Activated T-cell treated with anti-CD3 and anti-CD28 coated beads, Interleukin-2, amount 50 U/mL, for 1 hour (primary cell): ENCODE results near the gene SCO2.

Source experiments
- DNase-seq: peaks from one replicate; pipeline ENCODE4 v3.0.0-alpha.2; 2020

Gene SCO2

DNA sequence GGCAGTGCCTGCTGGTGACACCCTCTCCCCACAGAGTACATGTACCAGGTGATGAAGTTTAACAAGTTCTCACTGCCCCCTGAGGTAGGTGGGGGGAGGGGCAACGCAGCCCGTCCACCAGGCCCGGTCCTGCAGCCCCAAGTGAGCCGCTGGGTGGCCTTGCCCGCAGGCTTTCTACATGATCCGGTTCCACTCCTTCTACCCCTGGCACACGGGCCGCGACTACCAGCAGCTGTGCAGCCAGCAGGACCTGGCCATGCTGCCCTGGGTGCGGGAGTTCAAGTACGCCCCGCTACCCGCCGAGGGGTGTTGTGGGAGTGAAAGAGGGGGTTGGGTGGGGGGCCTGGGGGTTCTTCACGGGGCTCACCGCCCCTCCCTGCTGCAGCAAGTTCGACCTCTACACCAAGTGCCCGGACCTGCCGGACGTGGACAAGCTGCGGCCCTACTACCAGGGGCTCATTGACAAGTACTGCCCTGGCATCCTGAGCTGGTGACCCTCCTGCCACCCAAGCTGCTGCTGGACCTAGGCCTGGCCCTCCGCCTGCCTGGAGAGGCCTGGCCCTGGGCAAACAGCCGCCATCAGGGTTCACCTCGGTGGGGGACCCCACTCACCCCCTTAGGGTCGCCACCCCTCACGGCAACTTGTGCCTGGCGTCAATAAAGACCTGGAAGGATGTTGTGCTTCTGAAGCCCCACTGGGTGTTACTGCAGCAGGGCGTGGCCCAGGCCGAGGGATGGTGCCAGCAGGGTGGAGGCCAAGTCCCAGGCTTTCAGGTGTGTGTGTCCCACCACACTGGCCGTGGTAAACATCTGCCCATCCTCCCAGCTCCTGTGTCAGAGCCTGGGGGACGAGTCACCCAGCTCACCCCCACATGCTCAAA lies 35.8 kb downstream of the SCO2 start:
- DNase-seq, result no peak

DNA sequence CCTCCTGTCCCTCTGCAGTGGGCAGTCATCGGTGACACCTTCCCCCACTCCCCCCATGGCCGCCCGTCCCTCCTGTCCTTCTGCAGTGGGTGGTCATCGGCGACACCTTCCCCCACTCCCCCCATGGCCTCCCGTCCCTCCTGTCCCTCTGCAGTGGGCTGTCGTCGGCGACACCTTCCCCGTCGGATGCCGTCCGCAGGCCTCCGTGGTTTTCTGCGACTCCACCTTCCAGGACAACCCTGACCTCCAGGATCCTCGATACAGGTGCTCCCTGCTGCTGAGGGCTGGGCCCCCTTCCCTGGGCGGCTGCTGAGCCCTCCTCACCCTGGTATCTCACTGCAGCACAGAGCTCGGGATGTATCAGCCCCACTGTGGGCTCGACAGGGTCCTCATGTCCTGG lies 36.5 kb downstream of the SCO2 start:
- DNase-seq, result no peak

- DNase-seq, result no peak
Observed at GRCh38 chr22:50488006-50488677, 37.3 kb downstream of the SCO2 start.

DNA sequence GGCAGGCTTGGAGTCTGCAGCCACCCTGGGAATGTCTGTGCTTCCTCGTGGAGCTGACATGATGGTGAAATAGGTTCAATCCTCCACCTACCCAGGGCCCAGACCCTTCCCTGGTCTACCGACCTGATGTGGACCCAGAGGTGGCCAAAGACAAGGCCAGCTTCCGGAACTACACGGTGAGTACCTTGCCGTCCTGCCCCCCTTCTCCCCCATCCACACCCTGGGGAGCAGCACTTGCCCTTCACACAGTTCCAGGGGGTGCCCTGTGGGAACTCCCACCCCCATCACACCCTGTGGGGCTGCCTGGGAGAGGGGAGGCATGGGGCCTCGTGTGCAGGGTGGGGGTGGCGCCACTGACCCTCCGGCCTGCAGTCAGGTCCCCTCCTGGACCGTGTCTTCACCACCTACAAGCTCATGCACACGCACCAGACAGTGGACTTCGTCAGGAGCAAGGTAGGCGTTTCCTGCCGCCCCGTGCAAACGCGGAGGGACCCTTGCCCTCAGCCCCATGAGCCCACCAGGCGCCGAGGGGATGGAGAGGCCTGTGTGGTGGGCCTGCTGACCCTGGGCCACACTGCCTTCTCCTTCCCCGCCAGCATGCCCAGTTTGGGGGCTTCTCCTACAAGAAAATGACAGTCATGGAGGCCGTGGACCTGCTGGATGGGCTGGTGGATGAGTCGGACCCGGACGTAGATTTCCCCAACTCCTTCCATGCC lies 38.0 kb downstream of the SCO2 start:
- DNase-seq, result no peak

DNA sequence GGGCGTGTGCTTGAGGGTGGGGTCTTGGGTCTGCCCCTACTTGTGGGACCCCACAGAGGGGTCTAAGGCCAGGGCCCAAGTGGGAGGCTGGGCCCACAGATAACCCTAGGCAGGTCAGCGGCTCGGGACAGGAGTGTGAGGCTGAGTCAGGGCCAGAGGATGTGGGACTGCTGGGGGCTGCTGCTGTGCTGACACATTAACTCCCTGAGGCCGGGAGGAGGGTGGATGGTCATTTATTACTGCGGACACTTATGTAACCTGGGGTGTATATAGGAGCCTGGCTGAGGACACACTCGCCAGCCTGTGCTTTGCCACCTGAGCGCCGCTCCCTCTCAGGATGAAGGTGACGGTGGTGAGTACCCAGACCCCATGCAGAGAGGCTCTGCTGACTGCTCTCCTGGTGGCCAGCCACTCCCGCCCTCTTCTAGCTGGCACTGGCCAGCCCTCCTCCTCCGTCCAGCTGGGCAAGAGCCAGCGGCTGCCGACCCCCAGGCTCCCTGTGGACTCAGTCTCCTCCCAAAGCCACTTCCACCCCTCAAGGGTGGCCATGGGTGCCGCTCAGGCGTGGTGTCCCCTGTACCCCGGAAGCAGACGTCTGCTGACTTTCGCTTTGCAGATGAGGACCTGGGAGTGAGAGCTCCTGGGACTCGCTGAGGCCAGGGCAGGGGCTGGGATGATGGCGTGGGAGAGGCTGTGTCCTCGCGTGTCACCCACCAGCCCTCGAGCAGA lies 38.7 kb downstream of the SCO2 start, which contains the start of gene MIOX:
MIOX (plus strand) TSS at position 299 of the 729 bp plus-strand sequence; CDS start at position 338, 39 bp downstream.
- no peak for DNase-seq

DNA sequence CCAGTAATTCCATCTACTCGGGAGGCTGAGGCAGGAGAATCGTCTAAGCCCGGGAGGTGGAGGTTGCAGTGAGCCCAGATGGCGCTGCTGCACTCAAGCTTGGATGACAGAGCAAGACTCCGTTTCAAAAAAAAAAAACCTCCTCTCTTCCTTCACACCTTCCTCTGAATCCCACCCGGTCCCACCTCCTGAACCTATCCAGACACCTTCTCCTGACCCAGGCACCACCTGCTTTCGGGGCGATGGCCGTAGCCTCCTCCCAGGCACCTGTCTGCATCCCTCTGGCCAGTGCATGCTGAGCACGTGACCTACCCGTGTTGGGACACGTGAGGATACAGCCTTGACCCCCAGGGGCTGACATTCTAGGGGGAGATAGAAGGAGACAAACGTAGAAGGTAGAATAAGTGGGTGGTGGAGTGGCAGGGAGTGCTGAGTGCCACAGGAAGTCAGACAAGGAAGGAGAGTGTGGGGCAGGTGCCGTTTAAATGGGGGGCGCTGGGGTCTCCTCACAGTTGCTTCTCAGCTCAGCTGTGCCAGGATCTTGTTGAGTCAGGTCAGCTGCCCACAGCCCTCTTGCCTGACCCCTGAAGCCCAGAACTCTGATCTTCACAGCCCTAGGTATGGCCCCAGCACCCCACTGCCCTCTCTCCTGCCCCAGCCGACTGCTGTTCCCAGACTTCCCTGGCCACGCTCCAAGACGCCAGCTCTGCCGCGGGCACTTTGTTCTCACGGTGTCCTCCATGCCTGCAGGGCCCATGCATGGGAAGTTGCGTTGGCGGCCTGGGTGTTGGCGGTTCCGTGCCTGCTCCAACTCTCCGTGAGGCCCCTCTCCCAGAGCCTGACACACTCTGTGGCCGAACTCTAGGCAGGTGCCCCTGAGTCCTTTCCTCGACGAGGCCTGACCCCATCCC lies 39.9 kb downstream of the SCO2 start:
- DNase-seq, result no peak

- DNase-seq, result no peak
Observed at GRCh38 chr22:50483977-50484853, 41.2 kb downstream of the SCO2 start.

GRCh38 chr22:50483556-50483955 lies 41.8 kb downstream of the SCO2 start:
- no peak for DNase-seq

GRCh38 chr22:50483106-50483505 lies 42.3 kb downstream of the SCO2 start:
- DNase-seq, result no peak

DNA sequence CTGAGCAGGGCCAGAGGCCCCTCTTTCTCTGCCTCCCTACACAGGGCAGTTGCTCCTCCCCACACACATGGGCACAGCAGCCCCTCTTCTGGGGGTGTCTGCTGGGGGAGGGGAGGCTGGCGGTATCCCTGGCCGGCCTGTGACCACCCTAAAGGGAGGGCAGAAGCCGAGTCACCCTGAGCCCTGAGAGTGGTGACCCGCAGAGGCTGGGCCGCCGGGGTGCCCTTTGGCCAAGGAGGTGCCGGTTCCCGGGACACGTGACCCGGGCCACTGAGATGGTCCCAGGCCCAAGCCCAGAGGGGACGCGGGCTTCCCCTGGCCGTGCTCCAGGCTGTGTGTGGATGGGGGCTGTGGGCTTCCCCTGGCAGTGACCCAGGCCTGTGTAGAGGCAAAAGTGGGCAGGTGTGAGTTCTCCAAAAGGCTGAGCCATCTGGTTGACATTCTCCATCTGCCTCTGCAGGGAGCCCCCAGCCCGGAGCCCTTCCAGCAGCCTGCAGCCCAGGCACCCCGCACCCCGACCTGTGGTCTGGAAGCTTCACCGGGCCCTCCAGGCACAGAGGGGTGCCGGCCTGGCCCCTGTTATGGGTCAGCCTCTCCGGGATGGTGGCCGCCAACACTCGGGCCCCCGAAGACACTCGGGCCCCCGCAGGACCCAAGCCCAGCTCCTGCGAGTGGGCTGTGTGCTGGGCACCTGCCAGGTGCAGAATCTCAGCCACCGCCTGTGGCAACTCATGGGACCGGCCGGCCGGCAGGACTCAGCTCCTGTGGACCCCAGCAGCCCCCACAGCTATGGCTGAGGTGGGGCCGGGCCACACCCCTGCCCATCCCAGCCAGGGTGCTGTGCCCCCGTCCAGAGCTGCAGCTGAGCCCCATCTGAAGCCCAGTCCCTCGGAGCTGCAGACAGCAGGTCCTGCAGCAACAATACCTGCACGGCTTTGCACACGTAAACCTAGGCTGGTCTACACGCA lies 43.0 kb downstream of the SCO2 start:
- DNase-seq, result no peak

DNA sequence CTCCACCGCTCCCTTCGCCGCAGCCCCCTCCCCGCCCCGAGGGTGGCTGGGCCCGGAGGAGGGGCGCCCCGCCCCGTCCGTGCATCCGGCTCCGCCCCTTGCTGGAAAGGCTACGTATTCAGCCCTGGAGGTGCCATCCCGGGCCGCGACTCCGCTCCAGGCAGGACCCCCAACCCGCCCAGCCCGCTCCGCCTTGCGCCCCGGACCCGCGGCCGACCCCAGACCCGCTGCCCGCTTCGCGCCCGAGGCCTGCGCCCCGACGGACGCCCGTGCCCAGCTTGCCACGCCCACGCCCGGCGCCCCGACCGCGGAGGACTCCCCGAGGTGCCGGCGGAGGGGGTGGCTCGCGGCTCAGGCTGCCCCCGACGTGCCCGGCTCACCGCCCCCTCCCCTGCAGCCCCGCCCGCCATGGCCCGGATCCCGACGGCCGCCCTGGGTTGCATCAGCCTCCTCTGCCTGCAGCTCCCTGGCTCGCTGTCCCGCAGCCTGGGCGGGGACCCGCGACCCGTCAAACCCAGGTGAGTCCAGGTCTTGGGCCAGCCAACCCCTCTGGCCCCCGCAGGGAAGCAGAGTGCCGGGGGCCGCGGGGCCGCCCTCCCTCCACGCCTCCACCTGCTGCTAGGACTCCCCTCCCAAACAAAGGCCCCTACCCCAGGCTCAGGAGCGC lies 43.8 kb downstream of the SCO2 start, which contains the start of gene ADM2:
ADM2 (plus strand) TSS at position 104 of the 667 bp plus-strand sequence; CDS start at position 409, 305 bp downstream.
- peak; percentile 75 for DNase-seq

DNA sequence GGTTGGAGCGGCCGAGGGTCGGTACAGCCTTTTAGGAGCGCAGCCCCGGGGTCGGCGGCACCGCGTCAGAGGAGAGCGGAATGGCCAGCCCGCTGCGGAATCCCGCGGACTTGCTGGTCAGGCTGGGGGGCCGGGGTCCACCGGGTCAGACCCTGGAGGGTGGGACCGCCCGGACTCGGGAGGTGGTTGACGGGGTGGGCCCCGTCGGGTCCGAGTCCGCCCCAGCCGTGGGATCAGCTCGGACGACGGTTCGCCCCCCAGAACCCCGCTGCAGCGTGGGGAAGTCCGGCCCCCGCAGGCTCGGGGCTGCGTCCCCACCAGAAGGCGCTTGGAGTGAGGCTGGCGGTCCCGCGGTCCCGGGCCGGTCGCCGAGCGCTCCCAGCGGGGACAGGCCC lies 44.4 kb downstream of the SCO2 start:
- no peak for DNase-seq

- no peak for DNase-seq
Observed at GRCh38 chr22:50479721-50480120, 45.7 kb downstream of the SCO2 start.

DNA sequence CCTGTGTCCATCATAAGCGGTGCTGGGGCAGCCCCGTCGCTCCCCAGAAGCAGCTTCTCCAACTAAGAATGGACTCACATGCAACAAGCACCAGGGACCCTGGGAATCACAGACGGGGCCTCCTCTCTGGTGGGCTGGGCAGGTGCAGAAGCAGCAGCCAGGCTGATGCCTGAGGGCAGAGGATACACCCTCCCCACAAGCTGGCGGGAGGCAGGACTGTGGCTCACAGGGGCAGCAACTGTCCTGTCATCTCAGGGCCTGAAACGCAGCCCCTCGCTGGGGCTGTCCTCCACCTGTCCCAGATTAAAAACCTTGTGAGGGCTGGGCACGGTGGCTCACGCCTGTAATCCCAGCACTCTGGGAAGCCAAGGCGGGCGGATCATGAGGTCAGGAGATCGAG lies 47.5 kb downstream of the SCO2 start:
- DNase-seq, result no peak

DNA sequence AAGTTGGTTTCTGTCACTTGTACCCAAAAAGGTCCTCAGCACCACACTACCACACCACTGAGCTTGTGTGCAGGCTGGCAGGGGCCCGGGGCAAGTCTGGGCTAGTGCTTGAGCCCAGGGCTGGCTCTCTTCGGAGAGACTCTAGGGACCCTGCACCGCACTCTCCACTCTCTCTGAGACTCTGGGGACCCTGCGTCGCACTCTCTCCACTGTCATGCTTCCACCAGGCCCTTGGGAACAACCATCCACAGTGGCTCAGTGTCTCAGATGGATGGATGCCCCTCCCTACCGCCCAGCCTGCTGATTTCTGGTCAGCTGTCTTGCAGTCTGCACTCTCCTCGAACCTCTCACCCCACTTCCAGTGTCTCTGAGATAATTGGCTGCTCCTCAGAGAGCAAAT lies 48.5 kb downstream of the SCO2 start:
- no peak for DNase-seq

DNA sequence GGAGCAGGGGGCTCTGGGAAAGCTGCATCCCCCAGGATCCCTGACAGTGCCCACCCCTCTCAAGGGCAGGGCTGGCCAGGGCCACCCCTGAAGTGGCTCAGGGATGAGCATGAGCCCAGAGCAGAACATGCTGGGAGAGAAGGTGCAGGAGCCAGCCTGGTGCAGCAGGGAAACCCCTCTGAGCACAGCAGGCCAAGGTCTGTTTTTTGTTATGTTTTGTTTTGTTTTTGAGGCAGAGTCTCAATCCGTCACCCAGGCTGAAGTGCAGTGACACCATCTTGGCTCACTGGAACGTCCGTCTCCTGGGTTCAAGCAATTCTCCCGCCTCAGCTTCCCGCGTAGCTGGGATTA lies 49.8 kb downstream of the SCO2 start:
- DNase-seq, result no peak

DNA sequence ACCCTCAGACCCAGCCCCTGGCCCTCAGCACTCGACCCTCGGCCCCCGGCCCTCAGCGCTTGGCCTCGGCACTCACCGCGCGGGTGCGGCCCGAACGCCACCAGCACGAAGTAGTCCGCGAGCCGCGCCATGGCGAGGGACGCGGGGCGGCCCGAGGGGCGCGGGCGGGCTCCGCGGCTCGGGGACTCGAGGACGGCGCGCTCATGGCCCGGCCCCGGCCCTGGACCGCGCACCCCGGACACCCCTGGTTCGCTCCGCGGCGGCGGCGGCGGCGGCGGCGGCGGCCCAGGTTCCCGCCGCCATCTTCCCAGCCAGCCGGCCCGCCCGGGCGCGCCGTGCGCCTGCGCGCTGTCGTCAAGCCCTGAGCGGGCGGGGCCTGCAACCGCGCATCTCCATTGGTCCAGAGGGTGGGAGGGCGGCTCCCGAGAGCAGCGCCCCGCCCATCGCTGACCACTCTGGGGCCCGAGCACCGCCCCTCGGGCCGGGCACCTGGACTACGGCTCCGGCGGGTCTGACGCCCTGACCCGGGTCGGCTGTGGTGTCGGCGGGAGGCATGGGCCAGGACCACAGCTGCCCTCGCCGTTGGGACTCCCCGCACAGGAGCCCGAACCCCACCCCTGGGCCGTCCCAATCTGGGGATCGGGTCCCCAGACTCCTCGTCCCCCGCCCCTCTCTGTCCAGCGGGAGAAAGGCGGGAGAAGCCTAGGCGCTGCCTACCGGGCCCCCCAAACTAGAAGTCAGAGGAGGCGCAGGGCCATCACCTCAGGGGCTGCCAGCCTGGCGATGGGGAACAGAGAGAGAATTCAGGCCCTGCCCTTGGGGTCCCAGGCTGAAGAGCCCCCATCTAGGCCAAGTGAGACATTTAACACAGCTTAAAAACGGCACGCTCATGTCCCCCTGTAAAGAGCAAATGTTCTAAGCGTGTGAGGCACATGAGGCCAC lies 50.4 kb downstream of the SCO2 start, which contains the start of gene SBF1:
SBF1 (minus strand) TSS at position 326 of the 942 bp plus-strand sequence; CDS start at position 131, 195 bp downstream.
- DNase-seq, result peak; percentile 90
